RWPE1 (cell line): ENCODE data around the gene GPR45.

ENCODE experiments used
- CTCF ChIA-PET: fragments of 350-600 bp; sonication (Branson Sonifier 250); formaldehyde crosslinking; extraction: SDS; loops from one replicate; lab custom pipeline; 2021; lab: Yijun Ruan, JAX
- POLR2A ChIA-PET: fragments of 400-600 bp; formaldehyde crosslinking; extraction: SDS; loops from one replicate; lab custom pipeline; 2020; ENCODE audit warnings: antibody characterized with exemption; ENCODE audit not compliant: low non-redundant PET; lab: Yijun Ruan, JAX
- DNase-seq: peaks from one replicate; pipeline ENCODE4 v3.0.0; 2012; ENCODE audit warnings: low spot score
- H3K27ac ChIP-seq: fragments of 450-650 bp; 2 replicates; pipeline ENCODE4 v1.5.1; 2017
- CTCF ChIP-seq: fragments of 450-650 bp; conservative IDR thresholded peaks from 2 replicates; pipeline ENCODE4 v1.5.1; 2017; ENCODE audit warnings: low read depth, mild to moderate bottlenecking

The GPR45 gene

GRCh38 chr2:105231232-105231619, 10.3 kb upstream of the GPR45 start:
- no peak for TF ChIP-seq CTCF
- no peak overlapping the region for H3K27ac ChIP-seq
- ChIA-PET CTCF (no interaction called here), POLR2A (no interaction called here)
- DNase-seq = no peak

GRCh38 chr2:105235388-105236059, 6.0 kb upstream of the GPR45 start:
- ChIA-PET POLR2A (no interaction called here), CTCF (interaction anchor here (1.0 kb wide), 1 partner anchor 120 kb away, joined by 7 read pairs; no protein-coding TSS in a partner anchor)
- peak; percentile 71 for TF ChIP-seq CTCF
- H3K27ac ChIP-seq = no peak overlapping the region
- peak; percentile 41 for DNase-seq

GRCh38 chr2:105236060-105236424, 5.5 kb upstream of the GPR45 start:
- no peak overlapping the region for H3K27ac ChIP-seq
- TF ChIP-seq CTCF = no peak
- DNase-seq = no peak
- ChIA-PET CTCF (interaction anchor here (1.0 kb wide), 1 partner anchor 121 kb away, joined by 7 read pairs; no protein-coding TSS in a partner anchor), POLR2A (no interaction called here)

GRCh38 chr2:105237045-105237765, 4.3 kb upstream of the GPR45 start:
- CTCF ChIA-PET = interaction anchor here (0.5 to 0.7 kb wide), 3 partner anchors 41 to 1659 kb away, joined by 3 read pairs; no protein-coding TSS in a partner anchor
- no peak for TF ChIP-seq CTCF
- DNase-seq = no peak
- H3K27ac ChIP-seq = no peak overlapping the region
- POLR2A ChIA-PET = no interaction called here

GRCh38 chr2:105238664-105239240, 2.8 kb upstream of the GPR45 start:
- POLR2A ChIA-PET = no interaction called here
- CTCF ChIA-PET = interaction anchor here (0.6 to 0.8 kb wide), 10 partner anchors 35 to 1351 kb away, joined by 3 to 6 read pairs (median 4); no protein-coding TSS in a partner anchor
- no peak for TF ChIP-seq CTCF
- DNase-seq = no peak
- no peak overlapping the region for H3K27ac ChIP-seq

- POLR2A ChIA-PET = no interaction called here
- H3K27ac ChIP-seq = no peak overlapping the region
- peak; percentile 10 for DNase-seq
- CTCF ChIA-PET = interaction anchor here (0.7 to 0.9 kb wide), 2 partner anchors 16 to 885 kb away, joined by 3 read pairs; no protein-coding TSS in a partner anchor
- TF ChIP-seq CTCF = no peak
These were observed 1.6 kb upstream of the GPR45 start for GRCh38 chr2:105239924-105240323.
